CD14-positive monocyte (primary cell): Measurements from ENCODE around the gene PRKCA. TPM values are rescaled to one million over a fixed set of nuclear protein-coding genes. Genes with fewer than 3 reads are reported as not detected.
A peak's percentile ranks its signal among the peaks of the same experiment; 100 is the strongest.

Experiments used
- DNase-seq, 3 donors: peaks; one replicate each; pipeline ENCODE4 v3.0.0-alpha.2; 2011 to 2022
- H2AFZ ChIP-seq: 2 replicates; pipeline ENCODE4 v1.6.0; 2012; ENCODE audit warnings: mild to moderate bottlenecking, low read depth, low read length, inconsistent platforms; ENCODE audit not compliant: insufficient read depth, poor library complexity, severe bottlenecking
- H3K27ac ChIP-seq, 2 donors: 1 replicate in 1 of 2; 2 replicates in 1 of 2; pipeline ENCODE4 v1.5.1; 2012 to 2013; ENCODE audit warnings: low read length in 2 of 2, control low read depth in 1 of 2, inconsistent platforms in 1 of 2, low read depth in 1 of 2, mild to moderate bottlenecking in 1 of 2
- H3K27me3 ChIP-seq, 2 donors: one replicate each; pipeline versions ENCODE4 v1.6.0 to v1.6.1; 2011 to 2013; ENCODE audit warnings: low read length in 2 of 2; ENCODE audit not compliant: control insufficient read depth in 2 of 2, insufficient read depth in 2 of 2
- H3K36me3 ChIP-seq, 2 donors: replicated peaks in 1 of 2; 1 replicate in 1 of 2; 2 replicates in 1 of 2; pipeline versions ENCODE4 v1.5.1 to v1.6.1; 2012 to 2013; ENCODE audit warnings: low read length in 2 of 2, control low read depth in 1 of 2, inconsistent platforms in 1 of 2, mild to moderate bottlenecking in 1 of 2; ENCODE audit not compliant: insufficient read depth in 2 of 2, control insufficient read depth in 1 of 2
- H3K4me1 ChIP-seq, 2 donors: 1 replicate in 1 of 2; 2 replicates in 1 of 2; pipeline versions ENCODE4 v1.5.1 to v1.6.1; 2012 to 2013; ENCODE audit warnings: low read length in 2 of 2, control low read depth in 1 of 2, inconsistent platforms in 1 of 2, mild to moderate bottlenecking in 1 of 2, moderate library complexity in 1 of 2; ENCODE audit not compliant: insufficient read depth in 2 of 2, control insufficient read depth in 1 of 2
- H3K4me2 ChIP-seq: replicated peaks from 2 replicates; pipeline ENCODE3; 2012; ENCODE audit warnings: low read length, moderate library complexity, mild to moderate bottlenecking; ENCODE audit not compliant: poor library complexity, severe bottlenecking; ENCODE audit errors: extremely low read depth
- H3K4me3 ChIP-seq, 3 experiments: fragments of 200-600 bp in 1 of 3; sonication (generic) in 1 of 3; replicated peaks in 1 of 3; 1 replicate in 2 of 3; 2 replicates in 1 of 3; pipeline ENCODE4 v1.5.1; 2011 to 2013; ENCODE audit warnings: low read length in 3 of 3, mild to moderate bottlenecking in 3 of 3, control low read depth in 2 of 3, low read depth in 2 of 3, inconsistent platforms in 1 of 3, moderate library complexity in 1 of 3
- H3K79me2 ChIP-seq: 2 replicates; pipeline ENCODE4 v1.6.0; 2012; ENCODE audit warnings: mild to moderate bottlenecking, control low read depth, inconsistent platforms, low read length, moderate library complexity; ENCODE audit not compliant: insufficient read depth
- H3K9ac ChIP-seq: 2 replicates; pipeline ENCODE4 v1.6.0; 2017; ENCODE audit warnings: low read length, mild to moderate bottlenecking; ENCODE audit not compliant: insufficient read depth, poor library complexity, severe bottlenecking
- H3K9me3 ChIP-seq, 2 donors: replicated peaks in 1 of 2; 1 replicate in 1 of 2; 2 replicates in 1 of 2; pipeline versions ENCODE4 v1.5.1 to v1.6.1; 2012 to 2013; ENCODE audit warnings: low read length in 2 of 2, control low read depth in 1 of 2; ENCODE audit not compliant: control insufficient read depth in 1 of 2, insufficient read depth in 1 of 2
- H4K20me1 ChIP-seq: 2 replicates; pipeline ENCODE4 v1.6.0; 2012; ENCODE audit warnings: mild to moderate bottlenecking, low read length, control low read depth, moderate library complexity; ENCODE audit not compliant: insufficient read depth
- H3K27ac Mint-ChIP-seq, 7 donors: one replicate each; pipeline ENCODE4 v1.8.0; 2020; ENCODE audit warnings: mild to moderate bottlenecking in 7 of 7, mixed read lengths in 7 of 7, moderate library complexity in 6 of 7, inconsistent platforms in 2 of 7
- H3K27me3 Mint-ChIP-seq, 3 donors: one replicate each; pipeline ENCODE4 v1.8.0; 2021 to 2022; ENCODE audit warnings: low read depth in 3 of 3, mild to moderate bottlenecking in 3 of 3, mixed read lengths in 3 of 3, moderate library complexity in 3 of 3, inconsistent platforms in 1 of 3
- H3K36me3 Mint-ChIP-seq, 2 donors: one replicate each; pipeline ENCODE4 v1.8.0; 2020; ENCODE audit warnings: mixed read lengths in 2 of 2, inconsistent platforms in 1 of 2, mild to moderate bottlenecking in 1 of 2
- H3K4me1 Mint-ChIP-seq: one replicate; pipeline ENCODE4 v1.8.0; 2020; ENCODE audit warnings: mild to moderate bottlenecking, mixed read lengths
- H3K4me3 Mint-ChIP-seq, 2 donors: one replicate each; pipeline ENCODE4 v1.8.0; 2020; ENCODE audit warnings: mild to moderate bottlenecking in 2 of 2, mixed read lengths in 2 of 2, moderate library complexity in 1 of 2
- H3K9me3 Mint-ChIP-seq, 7 donors: one replicate each; pipeline ENCODE4 v1.8.0; 2020 to 2022; ENCODE audit warnings: mixed read lengths in 7 of 7, mild to moderate bottlenecking in 6 of 7, moderate library complexity in 6 of 7, inconsistent platforms in 2 of 7
- CTCF ChIP-seq: fragments of 200-600 bp; IDR thresholded peaks from one replicate; pipeline ENCODE4 v1.8.0; 2022; ENCODE audit warnings: antibody characterized with exemption, mild to moderate bottlenecking
- WGBS: methylation state at CpG from one replicate; pipeline ENCODE4 v1.1.5; 2013; ENCODE audit warnings: missing lambda C conversion rate; ENCODE audit not compliant: insufficient coverage; 5-methylcytosine and 5-hydroxymethylcytosine counted together
- intact Hi-C, 2 donors: fragments of 100-400 bp; cut with micrococcal nuclease; formaldehyde crosslinking; loops; one replicate each; pipeline versions ENCODE4 v1.15.0 to v1.15.1; 2023
- polyA plus RNA-seq, 3 donors: library from polyadenylated mRNA; depleted of rRNA in 1 of 3; unstranded in 2 of 3; stranded (reverse) in 1 of 3; fragments of 300-500 nt in 2 of 3; fragments of >200 nt in 1 of 3; fragmentation: Illumina TruSeq in 2 of 3; gene quantifications; 1 replicate in 2 of 3; 2 replicates in 1 of 3; pipeline ENCODE4 v1.2.3, GENCODE V29; 2012 to 2021

Gene PRKCA
- polyA plus RNA-seq, 3 donors = 0.22 to 7.1 (median 0.30) TPM

GRCh38 chr17:66605541-66605940 lies 303.1 kb downstream of the PRKCA start:
- Histone ChIP-seq H3K9ac (no peak overlapping the region), H3K9me3 (peaks cover 11 to 16% of the 10 kb centered on the region in 2 donors), H3K36me3 (no peaks in the 10 kb centered on the region), H3K27ac (no peak overlapping the region), H2AFZ (no peak overlapping the region), H3K4me2 (no peak overlapping the region), H4K20me1 (no peaks in the 10 kb centered on the region), H3K79me2 (no peaks in the 10 kb centered on the region), H3K4me1 (no peaks in the 10 kb centered on the region), H3K27me3 (no peaks in the 10 kb centered on the region), H3K4me3 (no peak overlapping the region)
- intact Hi-C loops = no loop called here
- H3K36me3 Mint-ChIP-seq = peaks cover 5 to 14% of the 10 kb centered on the region in 2 donors
- H3K4me1 Mint-ChIP-seq = peaks cover 2% of the 10 kb centered on the region
- peaks cover 10 to 27% (median 21%) of the 10 kb centered on the region in 7 donors for H3K9me3 Mint-ChIP-seq
- WGBS = 100% methylated on average over 2 of the region's 4 CpGs
- H3K27me3 Mint-ChIP-seq = no peaks in the 10 kb centered on the region
- no peak overlapping the region for H3K4me3 Mint-ChIP-seq
- H3K27ac Mint-ChIP-seq = no peak overlapping the region
- no peak for TF ChIP-seq CTCF
- no peak for DNase-seq

- Mint-ChIP-seq H3K36me3 (peaks cover 0 to 17% of the 10 kb centered on the region in 2 donors), H3K4me1 (peaks cover 20% of the 10 kb centered on the region), H3K9me3 (peaks cover 13 to 39% (median 32%) of the 10 kb centered on the region in 7 donors), H3K27me3 (peaks cover 0 to 3% (median 2%) of the 10 kb centered on the region in 3 donors), H3K27ac (no peak overlapping the region), H3K4me3 (no peak overlapping the region)
- peak in 1 of 3 donors; percentile 5 for DNase-seq
- no peak for TF ChIP-seq CTCF
- WGBS = 92% methylated on average over 2 of the region's 9 CpGs
- Histone ChIP-seq H3K36me3 (no peaks in the 10 kb centered on the region), H2AFZ (no peak overlapping the region), H3K79me2 (no peaks in the 10 kb centered on the region), H3K4me1 (peaks cover 0 to 5% of the 10 kb centered on the region in 2 donors), H3K4me2 (no peak overlapping the region), H3K27ac (no peak overlapping the region), H3K4me3 (no peak overlapping the region), H3K27me3 (no peaks in the 10 kb centered on the region), H4K20me1 (peaks cover 3% of the 10 kb centered on the region), H3K9me3 (peaks cover 14 to 29% of the 10 kb centered on the region in 2 donors), H3K9ac (no peak overlapping the region)
- intact Hi-C loops = no loop called here
Measured at GRCh38 chr17:66610361-66611133, 308.1 kb downstream of the PRKCA start.
